Adrenal gland (tissue), 5 donors: Measurements from ENCODE around the gene ST7.

Source experiments
- CTCF ChIP-seq, 6 experiments: fragments of 450-650 bp in 4 of 6; fragments of 200-600 bp in 2 of 6; sonication (generic) in 1 of 6; IDR thresholded peaks; 1 replicate in 5 of 6; 2 replicates in 1 of 6; pipeline versions ENCODE4 v1.5.1 to v1.8.0; 2016 to 2021; ENCODE audit warnings: antibody characterized with exemption in 6 of 6, mild to moderate bottlenecking in 2 of 6, moderate library complexity in 1 of 6
- POLR2A ChIP-seq, 2 donors: fragments of 450-650 bp; IDR thresholded peaks; one replicate each; pipeline ENCODE4 v1.6.1; 2017; ENCODE audit warnings: antibody characterized with exemption in 2 of 2, mild to moderate bottlenecking in 2 of 2, moderate library complexity in 1 of 2
- donor health status: DM: no; HTN: no; CAD: no.

GRCh38 chr7:117097860-117098259 is 144.6 kb downstream of the ST7 start:
- TF ChIP-seq CTCF (IDR thresholded peaks at IDR 0.05), result no peak
- TF ChIP-seq POLR2A (IDR thresholded peaks at IDR 0.05), result no peak
